ENCODE measurements around the gene SLC35B2.

GRCh38 chr6:44225579-44226325 lies 31.6 kb downstream of the SLC35B2 start:
- TF ChIP-seq CTCF (IDR thresholded peaks at IDR 0.05) = no peak
- no peak for TF ChIP-seq POLR2A (IDR thresholded peaks at IDR 0.05)

Measured in ovary (tissue), 3 donors.